GM12878 (cell line): Measurements from ENCODE around the gene DYNLT5. TPM values are rescaled to one million over a fixed set of nuclear protein-coding genes. Genes with fewer than 3 reads are reported as not detected.

ENCODE experiments used
- ATAC-seq: fragments of 200-7000 bp; cut with Tn5 transposase; 3 replicates; pipeline ENCODE4 v1.9.1; 2020; ENCODE audit warnings: mild to moderate bottlenecking, moderate library complexity
- BruUV-seq: library from RNA; stranded (reverse); fragments of 400-500 nt; replicated peaks from 2 replicates; lab custom pipeline; 2021; lab: Mats Ljungman, UMichigan
- CTCF ChIA-PET: fragments of 300-600 bp; sonication (Branson Sonifier 250); formaldehyde crosslinking; extraction: SDS; loops from one replicate; lab custom pipeline; 2021; ENCODE audit warnings: inconsistent platforms; lab: Yijun Ruan, JAX
- POLR2A ChIA-PET: fragments of 350-600 bp; formaldehyde crosslinking; extraction: SDS; loops from one replicate; lab custom pipeline; 2021; ENCODE audit warnings: inconsistent platforms; lab: Charles Lee
- RAD21 ChIA-PET: fragments of 300-600 bp; sonication (Branson Sonifier 250); formaldehyde crosslinking; loops from one replicate; lab custom pipeline; 2023; ENCODE audit warnings: antibody characterized with exemption; ENCODE audit not compliant: unreplicated experiment; lab: Charles Lee
- SMC1A ChIA-PET: fragments of 300-600 bp; sonication (Branson Sonifier 250); formaldehyde crosslinking; loops from one replicate; lab custom pipeline; 2023; ENCODE audit not compliant: unreplicated experiment, uncharacterized antibody; lab: Charles Lee
- DNase-seq: peaks from one replicate; pipeline ENCODE4 v3.0.0-alpha.2; 2011; ENCODE audit warnings: low read depth, low spot score
- FAIRE-seq: peaks from 3 replicates; lab custom pipeline; 2011; peaks lifted over from hg19 to GRCh38; lab: Jason Lieb, UNC
- H2AFZ ChIP-seq: 2 replicates; pipeline ENCODE4 v1.6.0; 2011; ENCODE audit warnings: low read depth, low read length, control low read depth; ENCODE audit not compliant: control insufficient read depth
- H3K27ac ChIP-seq: 2 replicates; pipeline ENCODE4 v1.5.1; 2011; ENCODE audit warnings: control low read depth; ENCODE audit not compliant: control insufficient read depth, insufficient read depth
- H3K27me3 ChIP-seq, 2 experiments: replicated peaks in 1 of 2; 2 replicates each; pipeline versions ENCODE4 v1.6.0 to v1.6.1; 2011; ENCODE audit warnings: low read length in 1 of 2; ENCODE audit not compliant: control insufficient read depth in 2 of 2, insufficient read depth in 2 of 2
- H3K36me3 ChIP-seq, 2 experiments: 2 replicates each; pipeline ENCODE4 v1.5.1; 2011; ENCODE audit warnings: low read length in 1 of 2; ENCODE audit not compliant: control insufficient read depth in 2 of 2, insufficient read depth in 2 of 2
- H3K4me1 ChIP-seq: 2 replicates; pipeline ENCODE4 v1.6.1; 2011; ENCODE audit warnings: mild to moderate bottlenecking, low read length, moderate library complexity, mixed read lengths; ENCODE audit not compliant: control insufficient read depth, insufficient read depth
- H3K4me2 ChIP-seq: 2 replicates; pipeline ENCODE4 v1.6.0; 2011; ENCODE audit warnings: control low read depth; ENCODE audit not compliant: control insufficient read depth, insufficient read depth
- H3K4me3 ChIP-seq: fragments of 200-600 bp; sonication (generic); 2 replicates; pipeline ENCODE4 v1.5.1; 2016
- H3K79me2 ChIP-seq: 2 replicates; pipeline ENCODE4 v1.6.0; 2011; ENCODE audit warnings: low read length; ENCODE audit not compliant: control insufficient read depth, insufficient read depth
- H3K9ac ChIP-seq: 2 replicates; pipeline ENCODE4 v1.8.0; 2011; ENCODE audit warnings: low read length, control low read depth, mixed read lengths; ENCODE audit not compliant: control insufficient read depth, insufficient read depth
- H3K9me3 ChIP-seq: replicated peaks from 3 replicates; pipeline ENCODE4 v1.5.1; 2011; ENCODE audit warnings: mild to moderate bottlenecking, low read length; ENCODE audit not compliant: control insufficient read depth, insufficient read depth
- H4K20me1 ChIP-seq: 2 replicates; pipeline ENCODE4 v1.6.0; 2011; ENCODE audit not compliant: control insufficient read depth, insufficient read depth
- ELK1 ChIP-seq: IDR thresholded peaks from 2 replicates; pipeline ENCODE4 v1.6.1; 2012; ENCODE audit warnings: low read depth, low read length, improper control_type of control experiment
- FOXM1 ChIP-seq: IDR thresholded peaks from 2 replicates; pipeline ENCODE4 v1.6.1; 2012; ENCODE audit warnings: low read depth, mild to moderate bottlenecking, inconsistent platforms, low read length, moderate library complexity
- HDAC2 ChIP-seq: fragments of 200-600 bp; sonication (generic); IDR thresholded peaks from 2 replicates; pipeline ENCODE4 v1.6.1; 2017
- IKZF2 ChIP-seq, 2 experiments: fragments of 450-650 bp; IDR thresholded peaks; 2 replicates each; pipeline ENCODE4 v1.6.1; 2017; ENCODE audit warnings: mild to moderate bottlenecking in 2 of 2, moderate library complexity in 2 of 2
- KAT2A ChIP-seq: conservative IDR thresholded peaks from 2 replicates; pipeline ENCODE4 v1.6.1; 2011; ENCODE audit warnings: low read depth, low read length; ENCODE audit not compliant: control insufficient read depth
- NFXL1 ChIP-seq: fragments of 450-650 bp; IDR thresholded peaks from 2 replicates; pipeline ENCODE4 v1.6.1; 2017; ENCODE audit warnings: antibody characterized with exemption, mild to moderate bottlenecking, borderline replicate concordance
- PAX5 ChIP-seq: IDR thresholded peaks from 2 replicates; pipeline ENCODE4 v1.6.1; 2011; ENCODE audit warnings: low read depth, low read length, borderline replicate concordance
- POLR2AphosphoS5 ChIP-seq: IDR thresholded peaks from 2 replicates; pipeline ENCODE4 v1.6.1; 2011; ENCODE audit warnings: mild to moderate bottlenecking, low read length, inconsistent platforms
- RFX5 ChIP-seq: IDR thresholded peaks from 2 replicates; pipeline ENCODE4 v1.6.1; 2011; ENCODE audit warnings: low read depth, low read length, improper control_type of control experiment
- ZZZ3 ChIP-seq: IDR thresholded peaks from 2 replicates; pipeline ENCODE4 v1.6.1; 2011; ENCODE audit warnings: low read depth; ENCODE audit not compliant: control insufficient read depth, insufficient read length
- WGBS: methylation state at CpG from one replicate; pipeline ENCODE4 v1.1.6; 2016; ENCODE audit warnings: low lambda C conversion rate; ENCODE audit not compliant: insufficient replicate concordance, insufficient coverage; ENCODE audit errors: missing lambda C conversion rate; 5-methylcytosine and 5-hydroxymethylcytosine counted together
- in situ Hi-C: fragments of 300-500 bp; cut with MboI; formaldehyde crosslinking; loops from 9 replicates; pipeline ENCODE4 v1.14.3; 2018; ENCODE audit warnings: mixed read lengths
- intact Hi-C: fragments of 100-400 bp; cut with micrococcal nuclease; formaldehyde crosslinking; loops from one replicate; pipeline ENCODE4 v1.14.2; 2022; ENCODE audit not compliant: unreplicated experiment
- polyA plus RNA-seq, 11 experiments: library from polyadenylated mRNA; depleted of rRNA in 4 of 11; unstranded in 6 of 11; stranded (reverse) in 5 of 11; fragments of >200 nt; fragmentation: Nextera tagmentation in 4 of 11; fragmentation: Illumina TruSeq in 1 of 11; extraction: Ambion mirVana in 4 of 11; extraction: Trizol in 1 of 11; gene quantifications; 1 replicate in 1 of 11; 2 replicates in 10 of 11; pipeline versions ENCODE4 v1.2.1 to v1.2.3, GENCODE V29; 2011 to 2016; ENCODE audit warnings: inconsistent platforms in 2 of 11, missing spikeins in 2 of 11, low read depth in 1 of 11
- total RNA-seq, 4 experiments: library from RNA; depleted of rRNA in 3 of 4; stranded (reverse); fragments of >200 nt in 3 of 4; fragmentation: Illumina TruSeq in 1 of 4; extraction: Trizol in 1 of 4; gene quantifications; 2 replicates each; pipeline versions ENCODE4 v1.2.1 to v1.2.3, GENCODE V29; 2013 to 2021
- TF ChIP-seq, protein P1 (sequence below): IDR thresholded peaks from 2 replicates; pipeline ENCODE4 v1.6.1; 2012; ENCODE audit warnings: low read depth, low read length, improper control_type of control experiment
- TF ChIP-seq, protein P2 (sequence below): fragments of 450-650 bp; formaldehyde crosslinking; IDR thresholded peaks from 2 replicates; pipeline ENCODE4 v1.4.0; 2020; ENCODE audit warnings: mild to moderate bottlenecking, moderate library complexity

Gene DYNLT5
- total and polyA plus RNA-seq, 10 of the 15 experiments (the other 5 are each of a cell fraction or from before 2014, with no cell fraction given) = not detected

GRCh38 chr1:66809245-66809644, 57.0 kb downstream of the DYNLT5 start:
- in situ Hi-C loops (no loop called here), intact Hi-C loops (no loop called here)
- DNase-seq = no peak
- ChIA-PET CTCF (no interaction called here), RAD21 (no interaction called here), SMC1A (no interaction called here), POLR2A (no interaction called here)
- Histone ChIP-seq H3K9ac (no peak overlapping the region), H3K79me2 (no peaks in the 10 kb centered on the region), H3K9me3 (no peaks in the 10 kb centered on the region), H3K4me2 (no peak overlapping the region), H3K27ac (no peak overlapping the region), H3K4me3 (no peak overlapping the region), H3K4me1 (no peaks in the 10 kb centered on the region), H2AFZ (no peak overlapping the region), H3K36me3 (no peaks in the 10 kb centered on the region), H4K20me1 (no peaks in the 10 kb centered on the region), H3K27me3 (no peaks in the 10 kb centered on the region)
- no TSS peak for BruUV-seq
- no peak for ATAC-seq
- WGBS = 50% methylated on average over 1 of the region's 1 CpG
- TF ChIP-seq POLR2AphosphoS5 (no peak), NFXL1 (no peak), PAX5 (no peak), RFX5 (no peak), HDAC2 (no peak), ZZZ3 (no peak)
- TF ChIP-seq, protein P1, sequence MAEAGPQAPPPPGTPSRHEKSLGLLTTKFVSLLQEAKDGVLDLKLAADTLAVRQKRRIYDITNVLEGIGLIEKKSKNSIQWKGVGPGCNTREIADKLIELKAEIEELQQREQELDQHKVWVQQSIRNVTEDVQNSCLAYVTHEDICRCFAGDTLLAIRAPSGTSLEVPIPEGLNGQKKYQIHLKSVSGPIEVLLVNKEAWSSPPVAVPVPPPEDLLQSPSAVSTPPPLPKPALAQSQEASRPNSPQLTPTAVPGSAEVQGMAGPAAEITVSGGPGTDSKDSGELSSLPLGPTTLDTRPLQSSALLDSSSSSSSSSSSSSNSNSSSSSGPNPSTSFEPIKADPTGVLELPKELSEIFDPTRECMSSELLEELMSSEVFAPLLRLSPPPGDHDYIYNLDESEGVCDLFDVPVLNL = no peak
- FAIRE-seq = no peak

- no peak for FAIRE-seq
- intact Hi-C loops = no loop called here
- no TSS peak for BruUV-seq
Measured at GRCh38 chr1:66809736-66810326, 57.6 kb downstream of the DYNLT5 start.

More at GRCh38 chr1:66809736-66810326, 57.6 kb downstream of the DYNLT5 start:
- Histone ChIP-seq H3K27me3 (no peaks in the 10 kb centered on the region), H3K4me2 (no peak overlapping the region), H3K4me3 (no peak overlapping the region), H3K9ac (no peak overlapping the region), H3K27ac (no peak overlapping the region), H4K20me1 (no peaks in the 10 kb centered on the region), H2AFZ (no peak overlapping the region), H3K36me3 (no peaks in the 10 kb centered on the region), H3K9me3 (no peaks in the 10 kb centered on the region)
- RAD21 ChIA-PET = no interaction called here
- ATAC-seq (no peak), DNase-seq (no peak)
- SMC1A ChIA-PET = no interaction called here
- CTCF ChIA-PET = no interaction called here
- POLR2A ChIA-PET = no interaction called here
- 32% methylated on average over 1 of the region's 1 CpG for WGBS
- TF ChIP-seq, protein P2, sequence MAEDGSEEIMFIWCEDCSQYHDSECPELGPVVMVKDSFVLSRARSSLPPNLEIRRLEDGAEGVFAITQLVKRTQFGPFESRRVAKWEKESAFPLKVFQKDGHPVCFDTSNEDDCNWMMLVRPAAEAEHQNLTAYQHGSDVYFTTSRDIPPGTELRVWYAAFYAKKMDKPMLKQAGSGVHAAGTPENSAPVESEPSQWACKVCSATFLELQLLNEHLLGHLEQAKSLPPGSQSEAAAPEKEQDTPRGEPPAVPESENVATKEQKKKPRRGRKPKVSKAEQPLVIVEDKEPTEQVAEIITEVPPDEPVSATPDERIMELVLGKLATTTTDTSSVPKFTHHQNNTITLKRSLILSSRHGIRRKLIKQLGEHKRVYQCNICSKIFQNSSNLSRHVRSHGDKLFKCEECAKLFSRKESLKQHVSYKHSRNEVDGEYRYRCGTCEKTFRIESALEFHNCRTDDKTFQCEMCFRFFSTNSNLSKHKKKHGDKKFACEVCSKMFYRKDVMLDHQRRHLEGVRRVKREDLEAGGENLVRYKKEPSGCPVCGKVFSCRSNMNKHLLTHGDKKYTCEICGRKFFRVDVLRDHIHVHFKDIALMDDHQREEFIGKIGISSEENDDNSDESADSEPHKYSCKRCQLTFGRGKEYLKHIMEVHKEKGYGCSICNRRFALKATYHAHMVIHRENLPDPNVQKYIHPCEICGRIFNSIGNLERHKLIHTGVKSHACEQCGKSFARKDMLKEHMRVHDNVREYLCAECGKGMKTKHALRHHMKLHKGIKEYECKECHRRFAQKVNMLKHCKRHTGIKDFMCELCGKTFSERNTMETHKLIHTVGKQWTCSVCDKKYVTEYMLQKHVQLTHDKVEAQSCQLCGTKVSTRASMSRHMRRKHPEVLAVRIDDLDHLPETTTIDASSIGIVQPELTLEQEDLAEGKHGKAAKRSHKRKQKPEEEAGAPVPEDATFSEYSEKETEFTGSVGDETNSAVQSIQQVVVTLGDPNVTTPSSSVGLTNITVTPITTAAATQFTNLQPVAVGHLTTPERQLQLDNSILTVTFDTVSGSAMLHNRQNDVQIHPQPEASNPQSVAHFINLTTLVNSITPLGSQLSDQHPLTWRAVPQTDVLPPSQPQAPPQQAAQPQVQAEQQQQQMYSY (CRISPR knock-in tag) = no peak
- TF ChIP-seq ELK1 (no peak), KAT2A (no peak), IKZF2 (IDR thresholded peaks at IDR 0.05) (no peak), FOXM1 (no peak)
- TF ChIP-seq, all 136 proteins: peak for 0
- in situ Hi-C loops = no loop called here
- Histone ChIP-seq H3K4me1 (no peaks in the 10 kb centered on the region), H3K79me2 (no peaks in the 10 kb centered on the region)
